Bronchial epithelial cell (primary cell): ENCODE results near the gene CAPN11. TPM values are rescaled to one million over a fixed set of nuclear protein-coding genes. Genes with fewer than 3 reads are reported as not detected.

Experiments used
- DNase-seq: peaks from one replicate; pipeline ENCODE4 v3.0.0-alpha.2; 2010; ENCODE audit warnings: low read depth
- FAIRE-seq: peaks from 2 replicates; lab custom pipeline; 2011; peaks lifted over from hg19 to GRCh38; lab: Jason Lieb, UNC
- H3K27me3 ChIP-seq: 2 replicates; pipeline ENCODE4 v1.5.1; 2011; ENCODE audit warnings: low read length; ENCODE audit not compliant: control insufficient read depth, insufficient read depth
- H3K36me3 ChIP-seq: 2 replicates; pipeline ENCODE4 v1.5.1; 2011; ENCODE audit warnings: low read length; ENCODE audit not compliant: control insufficient read depth, insufficient read depth
- H3K4me3 ChIP-seq: 2 replicates; pipeline ENCODE4 v1.5.1; 2011; ENCODE audit warnings: mild to moderate bottlenecking, low read depth, low read length, control low read depth
- CTCF ChIP-seq: IDR thresholded peaks from 2 replicates; pipeline ENCODE4 v1.5.1; 2011; ENCODE audit warnings: mild to moderate bottlenecking, moderate library complexity, low read length, control low read depth, inconsistent platforms; ENCODE audit not compliant: insufficient read depth, severe bottlenecking
- total RNA-seq: library from RNA; depleted of rRNA; stranded (reverse); fragments of >200 nt; gene quantifications from 2 replicates; pipeline ENCODE4 v1.2.1, GENCODE V29; 2014

Gene CAPN11
- not detected in 2 replicates for total RNA-seq

GRCh38 chr6:44158770-44159228, at the start of gene CAPN11:
CAPN11 (plus strand) TSS chr6:44158820; CDS start chr6:44158849, 29 bp downstream.
- no peak within 1 kb of the TSS for H3K4me3 ChIP-seq
- DNase-seq (no peak), FAIRE-seq (no peak)
- H3K27me3 ChIP-seq = no peaks in the 10 kb centered on the region
- H3K36me3 ChIP-seq = peaks cover 8% of the 10 kb centered on the region
- TF ChIP-seq CTCF = no peak

- no peaks in the 10 kb centered on the region for H3K27me3 ChIP-seq
- no peak overlapping the region for H3K4me3 ChIP-seq
- no peak for FAIRE-seq
- H3K36me3 ChIP-seq = peaks cover 36% of the 10 kb centered on the region
- no peak for TF ChIP-seq CTCF
- DNase-seq = no peak
Measured at GRCh38 chr6:44109212-44109611, 49.4 kb upstream of the CAPN11 start.

- no peak for DNase-seq
- H3K27me3 ChIP-seq = no peaks in the 10 kb centered on the region
- no peak for FAIRE-seq
- TF ChIP-seq CTCF = no peak
- H3K4me3 ChIP-seq = no peak overlapping the region
- H3K36me3 ChIP-seq = peaks cover 30% of the 10 kb centered on the region
Measured at GRCh38 chr6:44110005-44110676, 48.5 kb upstream of the CAPN11 start.

GRCh38 chr6:44110966-44111365, 47.7 kb upstream of the CAPN11 start:
- H3K4me3 ChIP-seq = no peak overlapping the region
- no peak for TF ChIP-seq CTCF
- no peak for FAIRE-seq
- no peak for DNase-seq
- no peaks in the 10 kb centered on the region for H3K27me3 ChIP-seq
- peaks cover 26% of the 10 kb centered on the region for H3K36me3 ChIP-seq

GRCh38 chr6:44111434-44112417, 46.9 kb upstream of the CAPN11 start:
- FAIRE-seq (no peak), DNase-seq (no peak)
- Histone ChIP-seq H3K27me3 (no peaks in the 10 kb centered on the region), H3K36me3 (peaks cover 25% of the 10 kb centered on the region), H3K4me3 (no peak overlapping the region)
- TF ChIP-seq CTCF = no peak
